ENCODE measurements around the gene MRPL17.

The MRPL17 gene

GRCh38 chr11:6631361-6631890 lies 51.7 kb downstream of the MRPL17 start:
- DNase-seq = no peak

- no peak for DNase-seq
Observed at GRCh38 chr11:6630632-6631291, 52.4 kb downstream of the MRPL17 start.
